Measurements from ENCODE around the gene NSL1.

The NSL1 gene

DNA sequence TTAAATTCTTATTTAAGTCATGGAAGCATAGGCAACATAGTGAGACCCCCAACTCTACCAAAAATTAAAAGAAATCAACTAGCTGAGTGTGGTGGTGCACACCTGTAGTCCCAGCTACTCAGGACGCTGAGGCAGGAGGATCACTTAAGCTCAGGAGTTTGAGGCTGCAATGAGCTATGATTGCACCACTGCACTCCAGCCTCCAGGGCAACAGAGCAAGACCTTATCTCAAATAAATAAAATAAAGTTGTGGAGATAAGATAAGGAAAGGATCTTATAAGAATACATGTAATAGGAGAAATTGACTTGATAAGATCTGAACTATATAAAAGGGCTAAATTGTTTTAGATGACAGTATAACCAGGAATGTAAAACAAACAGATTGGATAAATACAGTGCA lies 89.7 kb downstream of the NSL1 start:
- DNase-seq, result no peak

DNA sequence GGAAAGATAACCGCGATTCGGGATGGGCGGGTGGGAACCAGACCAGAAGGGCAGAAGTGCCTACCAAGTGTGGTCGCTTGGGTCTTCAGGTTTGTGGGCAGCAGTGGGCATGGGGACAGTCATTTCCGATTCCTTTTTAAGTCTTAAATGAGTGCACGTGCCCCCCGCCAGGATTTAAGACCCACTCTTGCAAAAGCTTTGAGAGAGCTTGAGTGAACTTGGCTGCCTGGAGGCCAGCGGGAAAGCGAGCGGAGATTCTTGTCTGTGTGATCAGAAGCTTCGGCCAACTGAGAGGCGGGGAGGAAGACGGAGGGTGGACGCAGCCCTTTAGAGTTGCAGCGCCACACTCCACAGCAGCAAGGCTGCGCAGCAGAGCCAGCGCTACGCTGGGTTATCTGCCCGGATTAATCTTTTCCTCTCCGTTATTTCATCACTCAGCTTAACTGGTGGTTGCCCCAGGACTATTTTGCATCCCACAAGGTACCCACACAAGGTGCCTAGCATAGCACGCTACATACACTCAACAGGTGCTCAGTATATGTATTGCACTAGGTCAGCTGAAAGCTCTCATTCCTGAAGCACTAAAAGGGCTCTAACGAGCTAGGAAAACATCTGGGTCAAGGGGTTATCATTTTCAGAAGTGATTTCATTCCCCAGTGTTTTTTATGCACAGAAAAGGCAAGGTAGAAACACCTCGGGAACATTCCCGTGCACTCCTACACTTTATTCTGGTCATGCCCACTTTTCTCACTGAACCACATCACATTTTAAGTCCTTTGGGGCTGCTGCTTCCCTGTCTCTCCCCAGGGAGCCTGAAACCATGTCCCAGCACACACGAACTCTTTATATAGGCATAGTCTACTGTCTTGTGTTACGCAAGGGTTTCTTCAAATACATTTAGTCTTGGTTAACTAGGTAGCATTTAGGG lies 90.4 kb downstream of the NSL1 start:
- DNase-seq, result peak; percentile 37

DNA sequence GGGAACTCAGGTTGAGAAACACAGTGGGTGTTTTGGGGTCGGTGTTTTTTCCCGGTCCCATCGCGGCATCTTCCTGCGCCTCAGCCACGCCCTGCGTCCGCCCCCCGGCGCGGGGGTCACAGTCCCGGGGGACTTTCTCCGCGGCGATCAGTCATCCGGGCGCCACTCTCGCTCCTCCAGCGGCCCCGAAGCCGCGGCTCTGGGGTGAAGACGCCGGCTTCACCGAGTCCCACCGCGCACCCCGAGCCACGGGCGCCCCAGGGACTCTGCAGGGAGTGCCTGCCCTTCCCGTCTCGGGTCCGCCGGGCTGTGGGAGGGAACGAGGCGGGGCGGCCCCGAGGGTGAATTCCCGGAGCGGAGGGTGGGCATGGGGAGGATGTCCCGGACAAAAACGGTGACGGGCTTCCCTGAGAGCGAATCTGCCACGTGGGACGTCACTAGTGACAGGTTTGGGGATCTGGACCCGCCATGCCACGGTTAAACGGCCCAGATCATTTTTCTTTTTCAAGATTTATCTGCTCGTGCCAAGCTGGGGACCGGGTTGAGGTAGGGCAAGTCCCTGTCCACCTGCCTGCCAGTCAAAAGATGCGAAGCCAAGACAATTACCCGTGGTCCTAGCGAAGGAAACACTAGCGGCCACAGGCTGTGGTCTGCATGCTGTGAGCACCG lies 91.2 kb downstream of the NSL1 start:
- DNase-seq, result peak; percentile 70

DNA sequence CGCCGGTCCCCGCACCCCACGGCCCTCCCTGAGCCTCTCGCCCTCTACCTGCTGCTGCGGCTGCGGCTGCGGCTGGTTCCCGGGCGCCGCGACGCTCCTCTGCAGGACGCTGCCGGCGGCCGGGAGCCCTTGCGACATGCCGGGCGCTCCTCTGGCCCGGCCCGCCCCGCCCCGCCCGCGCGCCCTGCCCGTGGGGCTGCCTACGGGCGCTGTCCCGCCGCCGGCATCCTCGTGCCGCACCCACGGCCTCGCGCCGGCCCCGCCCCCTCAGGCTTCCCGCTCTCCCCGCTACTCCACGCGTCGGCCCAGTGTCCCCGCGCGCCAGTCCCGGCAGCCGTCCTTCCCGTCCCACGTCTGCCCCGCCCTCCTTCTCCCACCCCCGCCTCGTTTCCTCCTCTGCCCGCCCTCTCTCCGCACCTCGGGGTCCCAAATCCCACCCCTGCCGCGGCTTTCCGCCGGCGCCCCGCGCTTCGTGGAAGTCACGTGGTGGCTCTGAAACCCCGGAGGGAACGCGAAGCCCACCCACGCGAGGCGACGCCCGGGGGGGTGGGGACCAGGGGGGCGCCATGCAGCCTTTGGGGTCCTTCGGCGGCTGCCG lies 91.9 kb downstream of the NSL1 start, which contains the start of gene BATF3:
BATF3 (minus strand) TSS at position 216 of the 598 bp plus-strand sequence; CDS start at position 138, 78 bp downstream.
- DNase-seq, result peak; percentile 83

DNA sequence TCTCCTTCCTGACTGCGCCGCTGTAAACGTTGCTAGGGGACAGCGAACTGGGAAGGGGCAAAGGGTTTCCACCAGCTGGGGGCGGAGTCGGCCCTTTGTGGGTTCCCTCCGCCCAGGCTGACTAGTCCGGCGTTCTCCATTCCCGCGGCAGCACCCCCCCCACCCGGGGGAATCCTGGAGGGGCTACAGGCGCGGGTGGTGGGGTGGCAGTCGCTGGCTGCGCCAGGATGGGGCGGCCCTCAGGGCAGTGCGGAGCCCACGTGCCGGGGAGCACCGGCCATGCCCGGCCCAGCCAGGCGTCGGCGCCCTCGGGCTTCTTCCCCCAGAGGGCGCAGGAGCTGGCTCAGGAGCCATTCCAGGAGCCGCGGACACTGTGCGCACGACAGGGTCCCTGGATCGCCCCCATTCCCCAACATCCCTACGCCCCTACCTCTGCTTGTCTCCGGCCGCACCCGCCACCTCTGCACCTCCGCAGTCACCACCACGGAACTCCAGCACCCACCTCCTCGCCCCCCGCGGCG lies 92.4 kb downstream of the NSL1 start:
- peak; percentile 51 for DNase-seq

DNA sequence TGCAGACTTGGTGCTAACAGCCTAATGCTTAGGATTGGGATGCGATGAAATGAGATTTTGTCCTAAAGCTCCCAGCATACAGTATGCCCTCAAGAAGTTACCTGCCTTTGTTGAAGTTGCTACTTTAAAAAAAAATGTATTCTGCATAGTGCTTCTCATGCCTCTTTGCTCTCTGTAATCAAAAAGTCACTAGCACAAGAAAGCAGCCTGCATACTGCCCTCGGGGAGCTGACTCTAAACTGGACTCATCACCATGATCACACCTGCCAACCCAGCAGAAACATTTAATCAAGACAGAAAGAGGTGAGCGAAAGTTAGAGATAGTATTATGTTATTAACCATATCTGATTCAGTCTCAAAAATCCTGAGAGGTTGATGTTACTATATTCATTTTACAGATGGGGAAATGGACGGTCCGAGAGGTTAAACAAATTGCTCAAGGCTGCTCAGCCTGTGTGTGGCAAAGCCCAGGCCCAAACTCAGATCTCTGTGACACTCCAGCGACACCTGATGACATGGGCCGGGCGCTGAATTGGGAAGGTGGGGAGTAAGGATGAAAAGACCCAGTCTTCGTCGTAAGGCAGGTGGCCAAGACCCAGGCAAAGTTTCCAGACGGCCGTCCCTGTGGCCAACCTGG lies 93.0 kb downstream of the NSL1 start:
- no peak for DNase-seq

DNA sequence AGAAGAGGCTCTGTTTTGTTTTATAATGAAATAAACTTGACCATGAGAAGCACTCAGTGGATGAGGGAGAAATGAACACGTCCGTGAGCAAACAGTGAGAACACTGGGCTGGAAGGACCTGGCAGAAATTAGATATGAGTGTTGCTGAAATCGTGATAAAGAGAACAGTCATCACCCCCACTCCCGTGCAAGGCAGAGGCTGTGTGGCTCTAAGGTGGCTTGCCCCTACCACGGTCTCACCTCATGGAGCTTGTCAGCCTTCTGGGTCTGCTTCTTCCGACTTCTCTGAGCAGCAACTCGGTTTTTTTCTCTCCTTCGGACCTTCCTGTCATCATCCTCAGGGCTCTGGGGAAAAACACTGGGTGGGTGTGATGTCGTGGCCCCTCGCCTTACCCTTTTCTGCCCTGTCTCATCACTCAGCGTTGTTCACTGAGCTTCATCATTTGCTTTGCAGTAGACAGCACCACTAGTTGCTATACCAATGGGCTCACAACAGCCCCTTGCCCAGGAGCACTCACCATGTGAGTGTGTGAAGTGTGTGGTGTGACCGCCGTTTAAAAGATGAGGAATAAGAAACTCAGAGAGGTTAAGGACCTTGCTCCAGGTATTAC lies 94.8 kb downstream of the NSL1 start:
- DNase-seq, result no peak

DNA sequence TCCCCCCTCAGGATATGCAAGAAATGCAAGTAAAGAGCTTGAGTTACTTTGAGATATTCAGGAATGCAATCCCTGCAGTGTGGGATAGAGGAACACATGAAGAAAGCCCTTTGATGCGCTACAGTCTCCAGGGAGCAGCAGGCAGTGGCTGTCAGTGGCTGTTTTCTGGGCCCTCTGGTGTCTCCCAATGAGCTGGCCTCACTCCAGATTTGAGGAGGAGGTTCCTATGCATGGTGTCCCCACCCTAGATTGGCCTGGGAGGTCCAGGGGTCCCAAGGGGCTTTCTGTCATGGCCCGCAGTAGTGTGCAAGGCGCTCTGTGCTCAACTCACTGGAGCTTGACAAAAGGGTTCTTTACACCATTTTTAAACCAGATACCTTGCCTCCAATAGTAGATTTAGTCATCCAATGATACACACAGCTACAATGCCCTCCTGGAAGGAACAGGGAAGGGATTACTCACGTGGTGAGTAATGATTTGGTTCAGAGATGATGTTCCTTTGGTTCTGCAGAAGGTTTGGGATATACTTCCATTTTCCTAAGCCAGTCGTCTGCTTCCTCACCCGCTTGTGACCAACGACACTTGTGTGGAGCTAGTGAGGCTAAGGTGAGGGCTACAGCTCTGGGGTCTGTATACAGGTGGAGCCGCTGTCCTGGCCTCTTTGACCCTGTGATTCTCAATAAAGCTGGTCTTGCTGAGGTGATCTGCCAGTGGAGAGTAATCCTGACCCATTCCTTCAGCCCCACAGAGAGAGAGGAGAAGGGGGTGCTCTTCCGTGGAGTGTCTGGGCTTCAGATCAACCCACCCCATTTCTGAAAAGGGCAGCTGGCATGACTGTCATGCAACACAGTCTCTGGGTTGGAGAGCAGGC lies 98.6 kb downstream of the NSL1 start:
- DNase-seq, result no peak

DNA sequence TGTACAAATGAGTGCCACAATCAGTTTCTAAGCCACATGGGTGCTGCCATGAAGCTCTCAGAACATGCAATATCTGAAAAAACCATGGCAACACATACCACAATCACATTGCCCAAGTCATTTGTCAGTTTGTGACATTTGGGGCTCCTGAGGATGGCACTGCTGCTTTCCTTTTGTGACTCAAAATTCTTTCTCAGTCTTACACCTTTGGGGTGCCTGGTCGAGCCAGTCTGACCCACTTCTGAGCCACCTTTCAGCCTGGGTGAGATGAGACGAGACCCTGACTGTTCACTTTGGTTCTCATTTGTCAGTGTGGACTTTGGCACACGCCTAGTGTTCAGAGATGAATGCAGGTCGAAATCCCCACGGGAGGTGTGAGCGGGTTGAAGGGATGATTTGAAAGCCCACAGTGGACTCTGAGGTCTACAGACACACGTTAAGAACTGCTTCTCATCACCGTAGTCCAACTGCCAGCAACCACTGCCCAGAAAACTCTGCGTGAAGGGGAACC lies 100.0 kb downstream of the NSL1 start:
- DNase-seq, result no peak

DNA sequence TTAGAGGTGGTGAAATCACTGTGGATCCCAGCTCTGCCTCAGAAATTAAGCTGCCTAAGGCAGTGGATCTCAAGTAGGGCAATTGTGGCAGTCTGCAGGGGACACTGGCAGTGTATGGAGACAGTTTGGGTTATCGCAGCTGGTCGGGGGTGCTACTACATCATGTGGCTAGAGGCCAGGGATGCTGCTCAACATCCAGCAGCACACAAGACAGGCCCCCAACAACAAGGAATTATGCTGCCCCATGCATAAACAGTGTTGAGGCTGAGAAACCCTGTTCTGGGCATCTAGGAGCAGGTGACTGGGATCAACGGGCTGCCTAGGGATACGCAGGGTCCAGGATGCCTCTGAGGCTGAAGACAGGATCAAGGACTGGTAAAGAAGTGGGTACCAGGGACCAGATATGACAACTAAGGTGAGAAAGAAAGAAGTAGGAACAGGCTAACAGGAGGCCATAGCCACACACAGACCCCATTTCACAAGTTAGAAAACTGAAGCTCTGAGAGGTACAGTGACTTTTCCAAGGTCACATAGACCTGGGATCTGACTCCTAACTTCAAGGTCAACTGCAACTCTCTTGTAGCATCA lies 100.7 kb downstream of the NSL1 start:
- no peak for DNase-seq

DNA sequence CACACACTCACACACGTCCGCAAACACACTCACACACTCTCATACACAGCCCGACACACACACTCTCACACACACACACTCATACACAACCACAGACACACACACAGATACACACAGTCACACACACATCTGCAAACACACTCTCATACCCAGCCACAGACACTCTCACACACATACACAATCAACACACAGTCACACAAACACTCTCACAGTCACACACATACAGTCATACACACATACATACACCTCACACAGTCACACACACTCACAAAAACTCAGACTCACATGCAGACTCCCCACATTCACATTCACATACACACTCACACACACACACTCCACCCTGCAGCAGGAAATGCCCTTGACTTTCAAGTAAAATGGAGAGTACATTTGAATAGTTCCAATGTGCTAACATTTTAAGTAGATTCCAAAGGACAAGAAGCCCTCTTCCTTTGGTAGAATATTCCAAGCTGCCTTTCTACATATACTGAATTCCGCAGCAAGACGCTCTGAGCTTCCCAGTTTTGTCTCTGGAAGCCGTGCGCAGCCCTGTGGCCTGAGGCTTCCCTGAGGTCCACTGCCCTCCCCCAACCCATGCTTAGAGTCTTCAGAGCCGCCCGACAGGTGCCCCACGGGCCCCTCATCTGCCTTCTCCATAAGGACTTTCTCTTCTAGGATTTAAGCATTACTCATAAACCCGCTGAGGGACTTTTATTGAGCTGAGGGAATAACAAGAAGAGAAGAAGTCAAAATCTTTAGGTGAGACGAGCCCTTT lies 101.6 kb downstream of the NSL1 start:
- DNase-seq, result no peak

DNA sequence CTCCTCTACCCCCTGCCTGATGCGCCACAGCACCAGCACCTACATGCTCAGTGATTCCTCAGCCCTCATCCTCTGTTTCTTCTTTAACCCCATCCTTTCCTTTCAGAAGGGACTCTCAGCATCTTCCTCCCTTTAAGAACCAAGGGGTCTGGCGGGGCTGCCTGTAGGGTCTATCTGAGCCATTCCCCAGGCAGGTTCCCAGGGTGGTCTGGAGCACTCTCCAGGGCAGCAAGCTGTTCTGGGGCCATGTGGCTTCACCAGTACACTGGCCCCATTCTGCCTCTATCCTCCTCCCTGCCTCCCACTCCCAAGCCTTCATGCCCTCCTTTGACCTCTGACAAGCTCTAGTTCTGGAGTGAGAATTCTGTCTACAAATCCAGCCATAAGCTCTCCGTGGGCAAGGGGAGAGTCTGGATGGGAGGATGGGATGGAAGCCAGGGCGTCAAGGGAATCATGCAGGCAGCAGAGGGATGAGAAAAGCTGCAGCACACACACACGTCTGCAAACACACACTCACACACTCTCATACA lies 102.3 kb downstream of the NSL1 start:
- DNase-seq, result no peak

DNA sequence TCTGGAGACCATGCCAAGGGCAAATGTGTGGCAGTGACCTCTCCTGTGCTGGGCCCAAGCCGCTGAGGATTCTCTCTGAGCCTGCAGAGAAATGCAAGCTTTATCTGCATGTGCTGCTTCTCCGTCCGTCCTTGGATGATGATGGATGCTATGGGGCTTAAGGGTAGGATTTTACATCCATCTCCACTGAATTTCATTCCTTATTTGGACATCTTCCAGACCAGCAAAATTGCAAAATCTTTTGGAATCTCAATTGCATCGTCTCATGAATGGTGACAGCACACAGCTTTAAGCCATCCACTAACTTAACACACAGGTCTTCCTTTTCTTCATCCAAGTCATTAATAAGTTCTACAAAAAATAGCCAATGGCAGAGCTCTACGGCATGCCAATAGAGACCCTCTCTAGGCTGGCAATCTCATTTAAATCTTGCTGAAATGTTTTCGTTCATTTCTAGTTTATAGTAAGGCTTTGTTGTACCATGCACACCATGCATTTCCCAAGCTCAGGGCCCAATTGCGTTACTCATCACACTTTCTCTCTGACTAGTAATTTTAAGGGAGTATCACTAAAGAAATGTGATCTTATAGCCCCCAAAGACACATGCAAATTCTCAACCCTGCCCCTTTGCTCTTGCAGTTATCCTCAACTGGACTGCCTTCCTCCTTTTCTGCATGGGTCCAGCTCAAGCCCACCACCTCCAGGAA lies 103.1 kb downstream of the NSL1 start:
- DNase-seq, result no peak

DNA sequence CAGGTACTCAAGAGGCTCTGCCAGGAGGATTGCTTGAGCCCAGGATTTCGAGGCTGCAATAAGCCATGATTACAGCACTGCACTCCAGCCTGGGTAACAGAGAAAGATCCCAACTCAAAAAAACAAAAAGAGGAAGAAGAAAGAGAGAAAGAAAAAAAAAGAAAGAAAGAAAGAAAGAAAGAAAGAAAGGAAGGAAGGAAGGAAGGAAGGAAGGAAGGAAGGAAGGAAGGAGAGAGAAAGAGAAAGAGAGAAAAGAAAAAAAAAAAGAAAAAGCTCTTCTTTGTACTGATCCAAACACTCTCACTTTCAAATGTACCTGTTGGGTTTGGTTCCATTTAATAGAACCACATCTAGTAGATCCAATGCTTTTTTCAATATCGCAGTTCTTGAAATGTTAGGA lies 103.8 kb downstream of the NSL1 start:
- no peak for DNase-seq

DNA sequence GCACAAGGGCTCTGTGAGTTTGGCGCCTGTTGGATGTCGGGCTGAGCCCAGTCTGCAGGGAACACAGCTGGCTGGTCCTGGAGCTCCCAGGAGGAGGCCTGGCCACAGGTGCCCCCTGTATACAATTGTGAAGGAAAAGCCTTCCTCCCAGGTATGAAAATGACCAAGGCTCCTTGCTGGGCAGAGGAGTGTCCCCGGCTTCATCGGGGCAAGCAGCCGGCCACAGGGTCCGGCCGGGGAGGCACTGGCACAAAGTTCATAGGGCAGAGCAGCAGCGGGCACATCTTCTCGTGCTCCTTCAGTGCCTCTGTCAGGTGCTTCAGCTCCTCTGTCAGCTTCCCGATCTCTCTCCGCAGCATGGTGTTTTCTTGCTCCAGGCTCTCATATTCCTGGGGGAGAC lies 105.0 kb downstream of the NSL1 start:
- no peak for DNase-seq

DNA sequence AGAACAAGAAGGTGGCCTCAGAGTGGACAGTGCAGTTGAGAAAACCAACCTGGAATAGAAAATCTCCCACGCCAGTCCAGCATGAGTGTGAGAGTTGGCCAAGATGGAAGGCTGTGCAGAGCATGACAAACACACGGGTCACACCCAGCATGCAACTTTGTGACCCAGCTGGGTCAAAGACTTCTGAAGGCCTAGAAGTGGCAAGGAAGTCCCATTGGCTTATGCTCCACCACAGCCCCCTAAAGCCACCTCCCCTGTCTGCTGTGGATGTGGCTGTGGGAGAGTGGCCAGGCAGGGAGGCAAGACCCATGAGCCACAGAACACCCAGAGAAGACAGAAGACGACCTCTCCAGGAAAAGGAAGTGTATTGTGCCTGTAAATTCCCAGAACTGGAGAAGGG lies 105.5 kb downstream of the NSL1 start:
- DNase-seq, result no peak

DNA sequence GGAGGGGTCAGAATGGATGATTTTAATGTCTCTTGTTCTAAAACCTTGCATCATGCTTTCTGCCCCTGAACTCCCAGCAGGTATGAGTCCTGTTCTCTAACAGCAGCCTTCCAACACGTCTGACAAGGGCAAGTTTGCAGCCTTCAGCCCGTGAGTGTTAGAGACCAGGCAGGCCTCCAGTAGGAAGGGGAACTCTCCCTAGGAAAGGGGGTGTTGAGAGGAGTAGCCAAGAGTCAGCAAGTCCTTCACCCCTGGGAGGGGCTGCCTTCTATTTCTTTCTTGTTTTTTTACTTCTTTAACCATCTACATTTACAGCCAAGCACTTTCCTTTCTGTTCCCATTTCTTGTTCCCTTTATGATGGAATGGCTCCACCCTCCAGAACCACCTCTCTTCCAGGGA lies 106.1 kb downstream of the NSL1 start:
- no peak for DNase-seq

DNA sequence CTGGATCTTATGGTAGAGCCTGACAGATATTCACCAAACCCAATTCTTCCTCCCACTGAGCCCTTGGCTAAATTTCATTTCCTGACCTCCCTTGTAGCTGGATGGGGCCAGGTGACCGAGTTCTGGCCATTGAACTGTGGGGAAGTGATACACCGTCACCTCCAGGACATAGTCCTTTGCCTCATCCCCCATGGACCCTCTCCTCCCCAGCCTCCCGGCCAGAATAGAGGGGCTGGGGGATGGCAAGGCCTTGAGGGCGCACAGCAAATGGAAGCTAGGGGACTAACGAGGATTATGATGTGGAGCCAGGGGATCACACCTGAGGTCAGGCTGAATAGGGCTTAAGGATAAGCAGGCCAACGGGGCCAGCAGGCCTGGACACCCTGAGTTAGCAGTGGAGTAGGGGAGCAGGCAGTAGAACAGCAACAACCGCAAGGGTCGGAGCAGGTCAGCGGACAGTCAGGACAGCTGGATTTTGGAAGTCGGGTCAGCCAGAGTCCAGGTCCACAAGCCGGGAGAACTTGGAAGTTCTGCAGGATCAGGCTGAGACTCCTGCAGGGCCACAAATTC lies 107.0 kb downstream of the NSL1 start:
- no peak for DNase-seq

DNA sequence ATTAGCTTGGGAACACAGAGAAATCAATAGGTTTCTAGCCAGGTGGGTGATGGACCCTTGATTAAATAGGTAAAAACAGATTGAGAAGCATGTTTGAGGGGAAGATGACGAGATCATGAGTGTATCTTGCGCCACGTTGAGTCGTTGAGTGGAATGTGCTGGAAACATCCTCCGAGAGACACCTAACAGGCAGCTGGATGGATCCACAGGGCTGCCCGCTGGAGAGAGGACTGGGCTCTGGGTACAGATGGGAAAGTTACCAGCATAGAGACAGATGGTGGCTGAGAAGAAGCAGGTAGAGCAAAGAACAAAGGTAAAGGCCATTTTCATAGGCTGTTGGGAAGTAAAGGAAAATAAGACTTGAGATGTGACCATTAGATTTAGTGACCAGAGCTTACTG lies 107.5 kb downstream of the NSL1 start:
- no peak for DNase-seq
